Endothelial cell of umbilical vein (primary cell): ENCODE results near the gene ANXA4. TPM values are rescaled to one million over a fixed set of nuclear protein-coding genes. Genes with fewer than 3 reads are reported as not detected.
A peak's percentile ranks its signal among the peaks of the same experiment; 100 is the strongest.

Source experiments
- BruUV-seq: library from RNA; stranded (reverse); fragments of 400-500 nt; replicated peaks from 2 replicates; lab custom pipeline; 2021; lab: Mats Ljungman, UMichigan
- CTCF ChIA-PET: fragments of 300-600, 350-600 bp; sonication (Branson Sonifier 250); formaldehyde crosslinking; loops from one replicate; lab custom pipeline; 2021; ENCODE audit warnings: antibody characterized with exemption, inconsistent platforms; lab: Charles Lee
- POLR2A ChIA-PET: fragments of 300-600, 350-600 bp; sonication (Branson Sonifier 250); formaldehyde crosslinking; loops from one replicate; lab custom pipeline; 2021; ENCODE audit warnings: antibody characterized with exemption, inconsistent platforms; lab: Charles Lee
- DNase-seq: peaks from one replicate; pipeline ENCODE4 v3.0.0-alpha.2; 2011; ENCODE audit warnings: low read depth, low spot score
- FAIRE-seq: peaks from 2 replicates; lab custom pipeline; 2011; peaks lifted over from hg19 to GRCh38; lab: Jason Lieb, UNC
- H2AFZ ChIP-seq: 2 replicates; pipeline ENCODE4 v1.6.0; 2012; ENCODE audit warnings: low read depth, low read length, control low read depth, inconsistent platforms
- H3K27ac ChIP-seq: 2 replicates; pipeline ENCODE4 v1.5.1; 2011; ENCODE audit warnings: low read depth, mild to moderate bottlenecking, control low read depth, low read length, moderate library complexity; ENCODE audit not compliant: insufficient read depth
- H3K27me3 ChIP-seq, 2 experiments: 2 replicates each; pipeline versions ENCODE4 v1.6.0 to v1.6.1; 2011; ENCODE audit warnings: low read length in 2 of 2, mixed read lengths in 1 of 2; ENCODE audit not compliant: control insufficient read depth in 2 of 2, insufficient read depth in 2 of 2
- H3K36me3 ChIP-seq, 2 experiments: 2 replicates in 1 of 2; 3 replicates in 1 of 2; pipeline ENCODE4 v1.5.1; 2011; ENCODE audit warnings: low read length in 2 of 2, mild to moderate bottlenecking in 1 of 2, moderate library complexity in 1 of 2; ENCODE audit not compliant: control insufficient read depth in 2 of 2, insufficient read depth in 2 of 2; ENCODE audit errors: extremely low read depth in 1 of 2
- H3K4me1 ChIP-seq: 3 replicates; pipeline ENCODE4 v1.5.1; 2011; ENCODE audit warnings: mild to moderate bottlenecking, low read length; ENCODE audit not compliant: control insufficient read depth, insufficient read depth; ENCODE audit errors: extremely low read depth
- H3K4me2 ChIP-seq: 2 replicates; pipeline ENCODE4 v1.6.1; 2011; ENCODE audit warnings: low read length, control low read depth, mixed read lengths; ENCODE audit not compliant: insufficient read depth
- H3K4me3 ChIP-seq, 3 experiments: fragments of 200-600 bp in 1 of 3; sonication (generic), shearing (Covaris generic) in 1 of 3; replicated peaks in 1 of 3; 2 replicates each; pipeline ENCODE4 v1.5.1; 2011 to 2016; ENCODE audit warnings: control low read depth in 3 of 3, low read length in 3 of 3, mild to moderate bottlenecking in 2 of 3, inconsistent platforms in 1 of 3, low read depth in 1 of 3, moderate library complexity in 1 of 3; ENCODE audit not compliant: insufficient read depth in 1 of 3
- H3K79me2 ChIP-seq: 2 replicates; pipeline ENCODE4 v1.6.0; 2012; ENCODE audit warnings: low read length, inconsistent platforms; ENCODE audit not compliant: control insufficient read depth, insufficient read depth
- H3K9ac ChIP-seq: replicated peaks from 2 replicates; pipeline ENCODE3; 2011; ENCODE audit warnings: low read length, control low read depth; ENCODE audit not compliant: insufficient read depth; ENCODE audit errors: extremely low read depth
- H3K9me1 ChIP-seq: replicated peaks from 3 replicates; pipeline ENCODE4 v1.6.0; 2011; ENCODE audit warnings: mild to moderate bottlenecking, low read length; ENCODE audit not compliant: control insufficient read depth, insufficient read depth; ENCODE audit errors: extremely low read depth
- H3K9me3 ChIP-seq: replicated peaks from 2 replicates; pipeline ENCODE4 v1.5.1; 2012; ENCODE audit warnings: low read length, inconsistent platforms; ENCODE audit not compliant: control insufficient read depth, insufficient read depth
- H4K20me1 ChIP-seq: replicated peaks from 2 replicates; pipeline ENCODE3; 2011; ENCODE audit warnings: mild to moderate bottlenecking, low read length; ENCODE audit not compliant: control insufficient read depth, insufficient read depth; ENCODE audit errors: extremely low read depth
- CTCF ChIP-seq, 2 donors: IDR thresholded peaks; 1 replicate in 1 of 2; 2 replicates in 1 of 2; pipeline ENCODE4 v1.5.1; 2011; ENCODE audit warnings: low read length in 2 of 2, mild to moderate bottlenecking in 2 of 2, moderate library complexity in 2 of 2, control low read depth in 1 of 2, inconsistent platforms in 1 of 2, low read depth in 1 of 2; ENCODE audit not compliant: insufficient read depth in 1 of 2; ENCODE audit errors: extremely low read depth in 1 of 2
- EZH2 ChIP-seq: IDR thresholded peaks from 2 replicates; pipeline ENCODE4 v1.6.1; 2012; ENCODE audit warnings: borderline replicate concordance, low read depth, mild to moderate bottlenecking, moderate library complexity, low read length, inconsistent platforms; ENCODE audit not compliant: severe bottlenecking
- FOS ChIP-seq: IDR thresholded peaks from 2 replicates; pipeline ENCODE4 v1.6.1; 2011; ENCODE audit warnings: mild to moderate bottlenecking, low read length, moderate library complexity, borderline replicate concordance; ENCODE audit not compliant: insufficient read depth
- GATA2 ChIP-seq: IDR thresholded peaks from 2 replicates; pipeline ENCODE4 v1.7.0; 2011; ENCODE audit warnings: low read depth, mild to moderate bottlenecking, moderate library complexity, mixed read lengths, low read length; ENCODE audit not compliant: insufficient read length, insufficient read depth
- JUN ChIP-seq: IDR thresholded peaks from 2 replicates; pipeline ENCODE4 v1.6.1; 2011; ENCODE audit warnings: borderline replicate concordance, low read depth; ENCODE audit not compliant: insufficient read length, insufficient read depth
- MYC ChIP-seq: IDR thresholded peaks from one replicate; pipeline ENCODE4 v1.6.1; 2011; ENCODE audit warnings: mild to moderate bottlenecking, low read depth, low read length
- POLR2A ChIP-seq: IDR thresholded peaks from 2 replicates; pipeline ENCODE4 v1.6.1; 2012; ENCODE audit warnings: low read depth, mild to moderate bottlenecking, control low read depth, low read length
- POLR2AphosphoS5 ChIP-seq: IDR thresholded peaks from 2 replicates; pipeline ENCODE4 v1.6.1; 2012; ENCODE audit warnings: low read depth, mild to moderate bottlenecking, control low read depth, low read length, moderate library complexity; ENCODE audit not compliant: insufficient read depth
- dilution Hi-C: fragments of 300-500 bp; cut with MboI; formaldehyde crosslinking; loops from one replicate; pipeline ENCODE4 v1.15.0; 2019; ENCODE audit warnings: low sequenced_read_pairs; ENCODE audit not compliant: extremely low pct_ligation_motif_present
- intact Hi-C: fragments of 100-400 bp; cut with micrococcal nuclease; formaldehyde crosslinking; loops from one replicate; pipeline ENCODE4 v1.10.0; 2022
- polyA plus RNA-seq, 4 experiments: library from polyadenylated mRNA; depleted of rRNA in 3 of 4; stranded (reverse) in 3 of 4; unstranded in 1 of 4; fragments of >200 nt; gene quantifications; 2 replicates each; pipeline versions ENCODE4 v1.2.1 to v1.2.3, GENCODE V29; 2011 to 2012; ENCODE audit warnings: missing spikeins in 1 of 4
- total RNA-seq: library from RNA; stranded (reverse); gene quantifications from 2 replicates; pipeline ENCODE4 v1.2.3, GENCODE V29; 2021
- TF ChIP-seq, protein P1 (sequence below): IDR thresholded peaks from 2 replicates; pipeline ENCODE4 v1.6.1; 2011; ENCODE audit not compliant: insufficient read depth, insufficient read length

ANXA4 gene
- total and polyA plus RNA-seq, 2 donors (not counting 3 experiments of a cell fraction or from before 2014, with no cell fraction given): 29.4 to 79.6 TPM

GRCh38 chr2:69774984-69775982 lies 33.3 kb downstream of the ANXA4 start:
- ChIA-PET CTCF (interaction anchor here (1.6 to 2.5 kb wide), 3 partner anchors 22 to 50 kb away, joined by 3 to 8 read pairs (median 5); no protein-coding TSS in a partner anchor), POLR2A (no interaction called here)
- no peak overlapping the region for H3K4me2 ChIP-seq
- H2AFZ ChIP-seq: no peak overlapping the region
- H3K4me3 ChIP-seq: no peak overlapping the region
- H3K79me2 ChIP-seq: no peaks in the 10 kb centered on the region
- H3K9me3 ChIP-seq: no peaks in the 10 kb centered on the region
- DNase-seq: peak; percentile 23
- intact Hi-C loops: no loop called here
- no peak overlapping the region for H3K9ac ChIP-seq
- peaks cover 3% of the 10 kb centered on the region for H3K4me1 ChIP-seq
- FAIRE-seq: peak; percentile 4
- H3K27ac ChIP-seq: no peak overlapping the region
- dilution Hi-C loops: no loop called here
- H3K36me3 ChIP-seq: no peaks in the 10 kb centered on the region
- BruUV-seq: no TSS peak
- H3K9me1 ChIP-seq: no peaks in the 10 kb centered on the region
- no peaks in the 10 kb centered on the region for H4K20me1 ChIP-seq
- H3K27me3 ChIP-seq: no peaks in the 10 kb centered on the region
- no peak for TF ChIP-seq POLR2AphosphoS5
- TF ChIP-seq GATA2: no peak
- no peak for TF ChIP-seq POLR2A
- TF ChIP-seq, protein P1, sequence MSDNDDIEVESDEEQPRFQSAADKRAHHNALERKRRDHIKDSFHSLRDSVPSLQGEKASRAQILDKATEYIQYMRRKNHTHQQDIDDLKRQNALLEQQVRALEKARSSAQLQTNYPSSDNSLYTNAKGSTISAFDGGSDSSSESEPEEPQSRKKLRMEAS: no peak
- no peak for TF ChIP-seq EZH2
- no peak for TF ChIP-seq CTCF (IDR thresholded peaks at IDR 0.05; ENCODE audit: extremely low read depth in 1 of 2, insufficient read depth in 1 of 2, low read depth in 1 of 2, low read length in 2 of 2)
- TF ChIP-seq FOS: no peak
- no peak for TF ChIP-seq MYC
- no peak for TF ChIP-seq JUN
